Skeletal muscle tissue (tissue), 4 donors: ENCODE measurements around the gene CDC25B. TPM values are rescaled to one million over a fixed set of nuclear protein-coding genes. Genes with fewer than 3 reads are reported as not detected.
A peak's percentile ranks its signal among the peaks of the same experiment; 100 is the strongest.

Experiments
- H3K27ac ChIP-seq: one replicate; pipeline ENCODE4 v1.7.0; 2013; ENCODE audit warnings: mild to moderate bottlenecking, low read depth, low read length, inconsistent platforms
- H3K27me3 ChIP-seq, 3 donors: one replicate each; pipeline ENCODE4 v1.7.0; 2013; ENCODE audit warnings: low read length in 3 of 3; ENCODE audit not compliant: control insufficient read depth in 3 of 3, insufficient read depth in 3 of 3
- H3K36me3 ChIP-seq, 3 donors: one replicate each; pipeline ENCODE4 v1.7.0; 2013; ENCODE audit warnings: low read length in 3 of 3; ENCODE audit not compliant: control insufficient read depth in 3 of 3, insufficient read depth in 3 of 3
- H3K4me1 ChIP-seq, 3 donors: one replicate each; pipeline ENCODE4 v1.7.0; 2013; ENCODE audit warnings: low read length in 3 of 3, mild to moderate bottlenecking in 3 of 3; ENCODE audit not compliant: control insufficient read depth in 3 of 3, insufficient read depth in 3 of 3
- H3K4me3 ChIP-seq, 3 donors: one replicate each; pipeline ENCODE4 v1.7.0; 2013; ENCODE audit warnings: low read length in 3 of 3
- H3K9ac ChIP-seq, 3 donors: one replicate each; pipeline ENCODE4 v1.7.0; 2013; ENCODE audit warnings: low read length in 3 of 3, mild to moderate bottlenecking in 3 of 3, moderate library complexity in 2 of 3, low read depth in 1 of 3
- H3K9me3 ChIP-seq, 3 donors: one replicate each; pipeline ENCODE4 v1.7.0; 2013; ENCODE audit warnings: low read length in 3 of 3; ENCODE audit not compliant: control insufficient read depth in 3 of 3
- total RNA-seq: library from RNA; depleted of rRNA; stranded (reverse); fragments of >200 nt; gene quantifications from one replicate; pipeline ENCODE4 v1.2.3, GENCODE V29; 2014
- donor health status: Osteomylitis.

The CDC25B gene
- total RNA-seq, 1 donor from 2014 or later = 28.7 TPM

DNA sequence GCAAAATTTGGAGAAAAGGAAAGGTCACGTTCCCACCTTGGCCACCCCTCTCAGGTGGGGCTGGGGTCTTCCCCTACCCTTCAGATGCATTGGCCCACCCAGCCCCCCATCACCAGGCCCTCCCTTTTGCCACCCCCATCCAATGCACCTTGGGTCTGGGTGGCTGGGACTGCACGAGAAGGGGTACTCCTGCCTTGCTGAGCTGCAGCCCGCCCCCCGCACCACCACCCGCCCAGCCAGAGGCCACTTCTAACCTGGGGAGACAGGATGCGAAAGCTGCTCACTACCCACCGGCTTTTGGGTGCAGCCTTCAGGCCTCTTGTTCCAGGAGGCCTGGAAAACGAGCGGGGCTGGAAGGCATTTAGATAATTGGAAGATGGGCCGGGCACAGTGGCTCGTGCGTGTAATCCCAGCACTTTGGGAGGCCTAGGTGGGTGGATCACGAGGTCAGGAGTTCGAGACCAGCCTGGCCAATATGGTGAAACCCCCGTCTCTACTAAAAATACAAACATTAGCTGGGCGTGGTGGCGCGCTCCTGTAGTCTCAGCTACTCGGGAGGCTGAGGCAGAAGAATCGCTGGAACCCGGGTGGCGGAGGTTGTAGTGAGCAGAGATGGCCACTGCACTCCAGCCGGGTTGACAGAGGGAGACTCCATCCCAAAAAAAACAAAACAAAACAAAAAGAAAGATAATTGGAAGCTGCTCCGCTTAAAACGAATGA, 1.2 kb upstream of the CDC25B start:
- no peaks in the 10 kb centered on the region for H3K9me3 ChIP-seq
- H3K27ac ChIP-seq = peak overlapping the region; percentile 96
- no peaks in the 10 kb centered on the region for H3K27me3 ChIP-seq
- H3K4me1 ChIP-seq = peaks cover 8 to 27% (median 15%) of the 10 kb centered on the region in 3 donors
- H3K9ac ChIP-seq = peak overlapping the region; percentile 78 to 96 (median 89)
- H3K36me3 ChIP-seq = peaks cover 0 to 2% (median 0%) of the 10 kb centered on the region in 3 donors
- peak overlapping the region; percentile 91 to 94 (median 91) for H3K4me3 ChIP-seq

DNA sequence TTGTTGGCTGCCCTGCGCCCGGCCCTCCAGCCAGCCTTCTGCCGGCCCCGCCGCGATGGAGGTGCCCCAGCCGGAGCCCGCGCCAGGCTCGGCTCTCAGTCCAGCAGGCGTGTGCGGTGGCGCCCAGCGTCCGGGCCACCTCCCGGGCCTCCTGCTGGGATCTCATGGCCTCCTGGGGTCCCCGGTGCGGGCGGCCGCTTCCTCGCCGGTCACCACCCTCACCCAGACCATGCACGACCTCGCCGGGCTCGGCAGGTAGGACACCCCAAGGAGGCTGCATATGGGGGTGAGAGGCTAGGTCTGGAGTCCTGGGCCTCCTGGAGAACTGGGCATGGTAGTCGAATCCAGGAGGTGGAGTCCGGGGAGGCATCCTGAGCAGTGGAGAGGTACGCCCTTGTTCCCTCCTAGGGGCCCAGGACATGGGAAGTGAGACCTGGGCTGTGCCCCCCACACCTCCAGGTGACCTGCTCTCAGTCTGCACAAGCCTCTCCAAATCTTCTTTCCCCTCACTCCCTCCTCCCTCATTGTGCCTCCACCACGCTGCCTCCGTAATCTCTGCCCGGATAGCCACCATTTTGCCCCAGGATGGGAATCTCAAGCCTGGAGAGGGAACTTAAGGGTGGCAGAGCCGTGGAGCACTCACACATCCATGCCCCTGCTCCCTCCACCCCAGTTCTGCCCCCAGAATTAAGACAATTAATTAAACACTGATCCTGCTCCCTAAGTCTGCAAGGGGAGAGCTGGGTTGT, 541 bp downstream of the CDC25B start:
- Histone ChIP-seq H3K9ac (peak overlapping the region; percentile 51 to 66 (median 56)), H3K4me3 (peak overlapping the region; percentile 54 to 69 (median 56)), H3K4me1 (peaks cover 8 to 27% (median 15%) of the 10 kb centered on the region in 3 donors), H3K36me3 (peaks cover 8 to 9% (median 8%) of the 10 kb centered on the region in 3 donors), H3K9me3 (no peaks in the 10 kb centered on the region), H3K27ac (no peak overlapping the region), H3K27me3 (no peaks in the 10 kb centered on the region)

DNA sequence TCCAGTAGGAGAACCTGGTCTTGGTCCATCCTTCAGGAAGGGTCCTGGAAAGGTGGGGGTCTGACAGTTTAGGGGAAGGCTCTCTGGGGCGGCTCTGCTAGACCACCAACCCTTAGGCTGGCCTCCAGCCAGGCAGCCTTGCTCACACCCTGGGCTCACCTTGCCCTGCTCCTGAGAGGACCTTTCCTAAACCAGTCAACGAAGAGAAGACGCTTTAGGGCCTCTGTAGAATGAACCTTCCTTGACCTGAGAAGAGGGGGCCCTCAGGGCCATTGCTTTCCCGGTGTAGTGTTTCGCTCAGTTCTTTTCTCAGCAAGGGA, 1.1 kb downstream of the CDC25B start:
- H3K27ac ChIP-seq = no peak overlapping the region
- peak overlapping the region in 1 of 3 donors; percentile 66 for H3K9ac ChIP-seq
- H3K9me3 ChIP-seq = no peaks in the 10 kb centered on the region
- peak overlapping the region; percentile 54 to 69 (median 56) for H3K4me3 ChIP-seq
- H3K4me1 ChIP-seq = peaks cover 8 to 27% (median 15%) of the 10 kb centered on the region in 3 donors
- no peaks in the 10 kb centered on the region for H3K27me3 ChIP-seq
- peaks cover 9 to 14% (median 10%) of the 10 kb centered on the region in 3 donors for H3K36me3 ChIP-seq

DNA sequence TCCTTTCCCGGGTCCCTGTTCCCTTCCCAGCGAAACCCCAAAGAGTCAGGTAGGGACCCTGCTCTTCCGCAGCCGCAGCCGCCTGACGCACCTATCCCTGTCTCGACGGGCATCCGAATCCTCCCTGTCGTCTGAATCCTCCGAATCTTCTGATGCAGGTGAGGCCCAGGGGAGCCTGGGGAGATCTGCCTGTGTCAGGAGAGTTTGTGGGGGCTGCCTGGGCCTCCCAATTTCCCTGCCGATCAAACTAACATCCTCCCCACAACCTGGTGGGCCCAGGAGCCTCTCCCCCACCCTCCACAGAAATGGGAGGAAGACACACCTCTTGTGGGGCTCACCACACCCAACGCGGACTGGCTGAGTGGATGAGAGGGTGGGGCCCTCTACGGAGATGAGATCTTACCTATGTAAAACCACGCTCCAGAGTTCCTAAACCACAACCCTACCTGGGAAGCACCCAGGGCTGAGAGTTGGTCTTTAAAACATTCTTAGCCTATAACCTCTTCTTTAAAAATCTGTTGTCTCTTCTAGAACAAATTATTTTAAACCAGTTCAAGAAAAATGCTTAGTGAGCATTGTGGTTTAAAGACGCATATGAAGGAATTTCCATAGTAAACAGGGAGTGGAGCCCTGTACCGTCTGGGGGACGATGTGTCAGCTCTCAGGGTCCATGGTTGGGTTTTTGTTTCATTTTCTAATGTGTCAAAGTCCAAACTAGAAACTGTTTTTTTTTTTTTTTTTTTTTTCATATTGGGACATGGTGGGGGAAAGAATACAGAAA, 1.7 kb downstream of the CDC25B start:
- H3K36me3 ChIP-seq = peaks cover 10 to 20% (median 12%) of the 10 kb centered on the region in 3 donors
- peak overlapping the region; percentile 6 to 69 (median 56) for H3K4me3 ChIP-seq
- H3K4me1 ChIP-seq = peaks cover 8 to 27% (median 15%) of the 10 kb centered on the region in 3 donors
- peak overlapping the region; percentile 12 for H3K27ac ChIP-seq
- peak overlapping the region in 1 of 3 donors; percentile 66 for H3K9ac ChIP-seq
- H3K27me3 ChIP-seq = no peaks in the 10 kb centered on the region
- no peaks in the 10 kb centered on the region for H3K9me3 ChIP-seq

DNA sequence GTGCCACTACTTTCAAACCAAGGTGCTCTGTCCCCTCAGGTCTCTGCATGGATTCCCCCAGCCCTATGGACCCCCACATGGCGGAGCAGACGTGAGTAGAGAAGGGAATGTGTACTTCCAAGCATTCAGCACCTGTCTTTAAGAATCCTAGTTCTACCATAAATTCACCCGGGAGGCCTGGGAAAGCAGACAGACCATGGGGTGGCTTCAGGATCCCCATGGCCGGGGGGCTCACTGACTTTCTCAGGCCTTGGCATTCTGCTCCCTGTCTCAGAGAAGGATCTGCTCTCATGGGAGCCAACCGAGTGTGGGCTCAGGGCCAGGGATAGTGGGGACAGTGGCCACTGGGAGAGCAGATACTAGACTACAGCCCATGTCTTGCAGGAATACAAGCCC, 2.3 kb downstream of the CDC25B start:
- Histone ChIP-seq H3K27me3 (no peaks in the 10 kb centered on the region), H3K4me1 (peaks cover 8 to 27% (median 15%) of the 10 kb centered on the region in 3 donors), H3K9ac (peak overlapping the region in 1 of 3 donors; percentile 16), H3K4me3 (no peak overlapping the region), H3K27ac (peak overlapping the region; percentile 12), H3K36me3 (peaks cover 10 to 25% (median 16%) of the 10 kb centered on the region in 3 donors), H3K9me3 (no peaks in the 10 kb centered on the region)

DNA sequence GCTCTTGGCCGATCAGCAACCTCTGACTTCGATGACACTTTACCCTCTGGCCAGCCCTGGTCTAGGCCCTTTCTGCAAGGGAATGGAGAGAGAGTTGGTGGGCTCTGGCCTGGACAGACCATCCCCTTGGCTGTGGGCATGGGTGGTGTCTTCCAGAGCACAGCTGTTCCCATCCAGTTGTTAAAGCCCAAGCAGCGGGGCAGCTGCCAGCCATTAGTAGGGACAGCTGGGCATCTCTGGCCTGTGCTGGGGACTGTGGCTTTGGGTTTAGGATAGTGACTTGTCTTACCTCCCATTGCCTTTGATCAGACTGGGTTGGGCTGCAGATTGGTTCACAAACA, 2.8 kb downstream of the CDC25B start:
- H3K27me3 ChIP-seq = no peaks in the 10 kb centered on the region
- H3K4me3 ChIP-seq = no peak overlapping the region
- peak overlapping the region; percentile 12 for H3K27ac ChIP-seq
- peaks cover 8 to 27% (median 15%) of the 10 kb centered on the region in 3 donors for H3K4me1 ChIP-seq
- peaks cover 10 to 30% (median 16%) of the 10 kb centered on the region in 3 donors for H3K36me3 ChIP-seq
- no peaks in the 10 kb centered on the region for H3K9me3 ChIP-seq
- peak overlapping the region in 1 of 3 donors; percentile 54 for H3K9ac ChIP-seq

DNA sequence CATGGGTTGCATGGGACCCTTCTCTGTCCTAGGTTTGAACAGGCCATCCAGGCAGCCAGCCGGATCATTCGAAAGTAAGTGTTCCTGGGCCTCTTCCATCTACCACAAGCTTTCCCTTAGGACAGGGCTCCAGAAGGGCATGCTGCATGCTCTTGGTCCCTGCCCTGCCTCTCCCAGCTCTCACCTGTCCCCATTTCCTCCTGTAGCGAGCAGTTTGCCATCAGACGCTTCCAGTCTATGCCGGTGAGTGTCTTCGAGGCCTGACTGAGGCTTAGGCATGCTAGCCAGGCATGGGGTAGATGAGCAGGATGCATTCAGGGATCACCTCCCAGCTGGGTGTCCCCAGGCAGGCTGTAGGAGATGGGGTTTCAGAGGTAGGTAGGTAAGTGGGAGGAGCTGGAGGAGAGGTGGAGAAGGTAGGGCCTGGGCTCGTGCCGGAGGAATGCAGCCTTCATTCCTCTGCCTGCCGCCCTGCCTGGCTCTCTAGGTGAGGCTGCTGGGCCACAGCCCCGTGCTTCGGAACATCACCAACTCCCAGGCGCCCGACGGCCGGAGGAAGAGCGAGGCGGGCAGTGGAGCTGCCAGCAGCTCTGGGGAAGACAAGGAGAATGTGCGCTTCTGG, 4.3 kb downstream of the CDC25B start:
- H3K9ac ChIP-seq = peak overlapping the region in 1 of 3 donors; percentile 51
- H3K27ac ChIP-seq = no peak overlapping the region
- H3K36me3 ChIP-seq = peaks cover 16 to 36% (median 18%) of the 10 kb centered on the region in 3 donors
- H3K4me1 ChIP-seq = peaks cover 8 to 27% (median 13%) of the 10 kb centered on the region in 3 donors
- no peaks in the 10 kb centered on the region for H3K27me3 ChIP-seq
- no peaks in the 10 kb centered on the region for H3K9me3 ChIP-seq
- H3K4me3 ChIP-seq = no peak overlapping the region

DNA sequence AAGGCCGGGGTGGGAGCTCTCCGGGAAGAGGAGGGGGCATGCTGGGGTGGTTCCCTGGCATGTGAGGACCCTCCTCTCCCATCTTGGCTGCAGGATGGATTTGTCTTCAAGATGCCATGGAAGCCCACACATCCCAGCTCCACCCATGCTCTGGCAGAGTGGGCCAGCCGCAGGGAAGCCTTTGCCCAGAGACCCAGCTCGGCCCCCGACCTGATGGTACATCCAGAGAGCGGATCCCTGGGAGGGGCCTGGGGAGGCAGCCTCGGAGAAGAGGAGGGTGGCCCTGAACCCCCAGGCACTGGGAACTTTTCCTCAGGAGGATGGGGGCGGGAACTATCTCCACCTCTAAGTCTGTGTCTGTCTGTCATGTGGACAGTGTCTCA, 4.8 kb downstream of the CDC25B start:
- no peaks in the 10 kb centered on the region for H3K27me3 ChIP-seq
- H3K36me3 ChIP-seq = peaks cover 16 to 36% (median 18%) of the 10 kb centered on the region in 3 donors
- H3K9me3 ChIP-seq = no peaks in the 10 kb centered on the region
- H3K4me1 ChIP-seq = peaks cover 11 to 28% (median 12%) of the 10 kb centered on the region in 3 donors
- no peak overlapping the region for H3K27ac ChIP-seq
- no peak overlapping the region for H3K4me3 ChIP-seq
- no peak overlapping the region for H3K9ac ChIP-seq

DNA sequence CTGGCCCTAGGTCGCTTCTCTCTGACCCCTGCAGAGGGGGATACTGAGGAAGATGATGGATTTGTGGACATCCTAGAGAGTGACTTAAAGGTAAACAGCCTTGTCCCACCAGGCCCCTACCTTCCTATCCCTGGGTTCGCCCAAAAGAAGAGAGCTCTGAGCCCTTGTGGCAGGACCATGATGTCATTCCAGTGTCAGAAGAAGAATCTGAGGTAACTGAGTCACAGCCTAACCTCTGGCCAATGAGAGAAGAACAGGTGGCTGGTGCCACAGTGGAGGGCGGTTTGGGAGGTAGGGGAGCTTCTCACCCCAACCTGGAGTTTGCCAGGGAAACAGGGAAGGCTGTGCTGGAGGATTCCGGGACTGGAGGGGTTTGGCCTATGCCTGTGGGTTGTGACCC, 5.2 kb downstream of the CDC25B start:
- H3K27me3 ChIP-seq = no peaks in the 10 kb centered on the region
- no peak overlapping the region for H3K4me3 ChIP-seq
- no peaks in the 10 kb centered on the region for H3K9me3 ChIP-seq
- H3K4me1 ChIP-seq = peaks cover 15 to 32% (median 16%) of the 10 kb centered on the region in 3 donors
- peaks cover 16 to 36% (median 18%) of the 10 kb centered on the region in 3 donors for H3K36me3 ChIP-seq
- H3K9ac ChIP-seq = no peak overlapping the region
- H3K27ac ChIP-seq = no peak overlapping the region
